Spinal cord (tissue), 10 donors: Measurements from ENCODE around the gene TMEM138. TPM values are rescaled to one million over a fixed set of nuclear protein-coding genes. Genes with fewer than 3 reads are reported as not detected.

Experiments
- DNase-seq, 6 donors: peaks; one replicate each; pipeline versions ENCODE4 v3.0.0 to v3.0.0-alpha.2; 2013 to 2015; ENCODE audit warnings: low spot score in 6 of 6, low read depth in 4 of 6
- H3K27ac ChIP-seq: one replicate; pipeline ENCODE4 v1.5.1; 2013; ENCODE audit warnings: low read depth, low read length, control low read depth
- H3K27me3 ChIP-seq: one replicate; pipeline ENCODE4 v1.6.1; 2013; ENCODE audit warnings: low read length; ENCODE audit not compliant: control insufficient read depth, insufficient read depth
- H3K36me3 ChIP-seq: one replicate; pipeline ENCODE4 v1.6.1; 2013; ENCODE audit warnings: low read length; ENCODE audit not compliant: control insufficient read depth, insufficient read depth
- H3K4me1 ChIP-seq: one replicate; pipeline ENCODE4 v1.6.1; 2013; ENCODE audit warnings: low read length; ENCODE audit not compliant: control insufficient read depth, insufficient read depth
- H3K4me3 ChIP-seq: one replicate; pipeline ENCODE4 v1.5.1; 2013; ENCODE audit warnings: low read depth, low read length, control low read depth
- H3K9me3 ChIP-seq: one replicate; pipeline ENCODE4 v1.6.1; 2013; ENCODE audit warnings: low read length; ENCODE audit not compliant: control insufficient read depth, insufficient read depth
- WGBS: methylation state at CpG from one replicate; pipeline ENCODE4 v1.1.5; 2013; ENCODE audit warnings: missing lambda C conversion rate; ENCODE audit not compliant: insufficient coverage; 5-methylcytosine and 5-hydroxymethylcytosine counted together
- polyA plus RNA-seq, 2 donors: library from polyadenylated mRNA; unstranded; fragments of 120-200 nt; gene quantifications; one replicate each; pipeline ENCODE4 v1.2.1, GENCODE V29; 2013; ENCODE audit not compliant: insufficient read length in 2 of 2
- total RNA-seq, 2 donors: library from RNA; depleted of rRNA in 1 of 2; stranded (reverse); fragments of 120-200 nt in 1 of 2; fragments of >200 nt in 1 of 2; gene quantifications; one replicate each; pipeline versions ENCODE4 v1.2.3 to v1.2.4, GENCODE V29; 2013 to 2014
- donor health status: healthy.

The TMEM138 gene
- total and polyA plus RNA-seq, 4 donors: 19.0 to 41.2 (median 31.3) TPM

- WGBS: 0% methylated on average over 80 of the region's 81 CpGs
- peaks cover 29% of the 10 kb centered on the region for H3K4me1 ChIP-seq
- H3K27ac ChIP-seq: peak within 1 kb of the TSS; percentile 92
- peak within 1 kb of the TSS; percentile 90 for H3K4me3 ChIP-seq
- H3K27me3 ChIP-seq: no peaks in the 10 kb centered on the region
- DNase-seq: peak; percentile 72 to 98 (median 92)
- no peaks in the 10 kb centered on the region for H3K9me3 ChIP-seq
- H3K36me3 ChIP-seq: peaks cover 13% of the 10 kb centered on the region
Measured at GRCh38 chr11:61332797-61333549, 29.2 kb upstream of the TMEM138 start, which contains the start of the genes DDB1 and TKFC. Gene DDB1, minus strand, starts transcription at chr11:61333105. Its CDS starts 137 bp downstream, at chr11:61332968. Gene TKFC, plus strand, starts transcription at chr11:61333228. Its CDS starts 1,501 bp downstream, at chr11:61334729.

GRCh38 chr11:61333550-61334433, 28.4 kb upstream of the TMEM138 start:
- WGBS: 7% methylated on average over 11 of the region's 19 CpGs
- DNase-seq: no peak
- peak overlapping the region; percentile 92 for H3K27ac ChIP-seq
- no peaks in the 10 kb centered on the region for H3K27me3 ChIP-seq
- H3K36me3 ChIP-seq: peaks cover 11% of the 10 kb centered on the region
- H3K4me3 ChIP-seq: peak overlapping the region; percentile 90
- H3K4me1 ChIP-seq: peaks cover 29% of the 10 kb centered on the region
- H3K9me3 ChIP-seq: no peaks in the 10 kb centered on the region

- Histone ChIP-seq H3K4me1 (peaks cover 29% of the 10 kb centered on the region), H3K9me3 (no peaks in the 10 kb centered on the region), H3K27ac (no peak overlapping the region), H3K36me3 (peaks cover 14% of the 10 kb centered on the region), H3K4me3 (no peak overlapping the region), H3K27me3 (no peaks in the 10 kb centered on the region)
- 94% methylated on average over 15 of the region's 16 CpGs for WGBS
- no peak for DNase-seq
Measured at GRCh38 chr11:61334434-61335354, 27.5 kb upstream of the TMEM138 start.

- H3K27ac ChIP-seq: no peak overlapping the region
- H3K4me1 ChIP-seq: peaks cover 29% of the 10 kb centered on the region
- H3K4me3 ChIP-seq: no peak overlapping the region
- no peaks in the 10 kb centered on the region for H3K9me3 ChIP-seq
- DNase-seq: no peak
- no peaks in the 10 kb centered on the region for H3K27me3 ChIP-seq
- WGBS: no CpG with 5 or more reads among the region's 1 CpG
- peaks cover 14% of the 10 kb centered on the region for H3K36me3 ChIP-seq
Measured at GRCh38 chr11:61335355-61335710, 26.8 kb upstream of the TMEM138 start.

- H3K27ac ChIP-seq: no peak overlapping the region
Measured at GRCh38 chr11:61336171-61336935, 25.8 kb upstream of the TMEM138 start.

GRCh38 chr11:61337706-61338470, 24.3 kb upstream of the TMEM138 start:
- peaks cover 29% of the 10 kb centered on the region for H3K36me3 ChIP-seq
- H3K27me3 ChIP-seq: no peaks in the 10 kb centered on the region
- H3K9me3 ChIP-seq: no peaks in the 10 kb centered on the region
- no peak overlapping the region for H3K4me3 ChIP-seq
- H3K27ac ChIP-seq: no peak overlapping the region
- peaks cover 21% of the 10 kb centered on the region for H3K4me1 ChIP-seq
- no peak for DNase-seq
- 92% methylated on average over 15 of the region's 15 CpGs for WGBS

More at GRCh38 chr11:61336171-61336935, 25.8 kb upstream of the TMEM138 start:
- H3K4me1 ChIP-seq: peaks cover 24% of the 10 kb centered on the region
- H3K9me3 ChIP-seq: no peaks in the 10 kb centered on the region
- 24% methylated on average over 7 of the region's 8 CpGs for WGBS
- H3K4me3 ChIP-seq: no peak overlapping the region
- H3K36me3 ChIP-seq: peaks cover 18% of the 10 kb centered on the region
- DNase-seq: peak; percentile 50 to 94 (median 61)
- H3K27me3 ChIP-seq: no peaks in the 10 kb centered on the region

- Histone ChIP-seq H3K36me3 (peaks cover 38% of the 10 kb centered on the region), H3K27me3 (no peaks in the 10 kb centered on the region), H3K4me3 (no peak overlapping the region), H3K9me3 (no peaks in the 10 kb centered on the region), H3K4me1 (peaks cover 14% of the 10 kb centered on the region), H3K27ac (no peak overlapping the region)
- WGBS: 95% methylated on average over 23 of the region's 26 CpGs
- DNase-seq: no peak
Measured at GRCh38 chr11:61338783-61339489, 23.2 kb upstream of the TMEM138 start.

GRCh38 chr11:61339490-61339878, 22.7 kb upstream of the TMEM138 start:
- Histone ChIP-seq H3K36me3 (peaks cover 40% of the 10 kb centered on the region), H3K4me3 (no peak overlapping the region), H3K27ac (no peak overlapping the region), H3K27me3 (no peaks in the 10 kb centered on the region), H3K4me1 (peaks cover 11% of the 10 kb centered on the region), H3K9me3 (no peaks in the 10 kb centered on the region)
- WGBS: 89% methylated on average over 4 of the region's 4 CpGs
- no peak for DNase-seq
